ENCODE results near the gene SLC39A11.

GRCh38 chr17:73025041-73025560 lies 67.4 kb downstream of the SLC39A11 start:
- TF ChIP-seq POLR2AphosphoS5 (IDR thresholded peaks at IDR 0.05; ENCODE audit: low read depth, low read length) (no peak), CTCF (IDR thresholded peaks at IDR 0.05 in 2 of 3, conservative IDR thresholded peaks at IDR 0.05 in 1 of 3; ENCODE audit: borderline replicate concordance in 1 of 3, insufficient read depth in 1 of 3, low read depth in 2 of 3, low read length in 2 of 3) (no peak), EGR1 (IDR thresholded peaks at IDR 0.05; ENCODE audit: low read depth) (no peak), JUND (IDR thresholded peaks at IDR 0.05) (no peak), SP1 (IDR thresholded peaks at IDR 0.05; ENCODE audit: low read depth) (no peak), EZH2 (IDR thresholded peaks at IDR 0.05) (no peak), POLR2A (IDR thresholded peaks at IDR 0.05; ENCODE audit: borderline replicate concordance, extremely low read depth, insufficient read depth, insufficient read length) (no peak), YY1 (IDR thresholded peaks at IDR 0.05; ENCODE audit: extremely low read depth, insufficient replicate concordance, low read depth, low read length) (no peak), TCF7L2 (IDR thresholded peaks at IDR 0.05; ENCODE audit: borderline replicate concordance, extremely low read depth, insufficient read depth, insufficient read length) (no peak), MAX (IDR thresholded peaks at IDR 0.05) (no peak), CEBPB (IDR thresholded peaks at IDR 0.05; ENCODE audit: low read depth) (no peak)
